Fibroblast of villous mesenchyme (primary cell): ENCODE data around the gene SHROOM3. TPM values are rescaled to one million over a fixed set of nuclear protein-coding genes. Genes with fewer than 3 reads are reported as not detected.
"Not testable (repeated sequence)": the region's sequence is repeated elsewhere in the genome, so short reads cannot be mapped to it uniquely, and the experiment has no call there.

Experiments used
- DNase-seq: peaks from one replicate; pipeline ENCODE4 v3.0.0-alpha.2; 2010; ENCODE audit warnings: low read depth
- H3K4me3 ChIP-seq: 2 replicates; pipeline ENCODE4 v1.5.1; 2011; ENCODE audit warnings: low read depth, mild to moderate bottlenecking, low read length
- CTCF ChIP-seq: IDR thresholded peaks from 2 replicates; pipeline ENCODE4 v1.5.1; 2012; ENCODE audit warnings: low read depth, mild to moderate bottlenecking, low read length; ENCODE audit not compliant: insufficient read depth
- total RNA-seq: library from RNA; depleted of rRNA; stranded (reverse); fragments of >200 nt; gene quantifications from 2 replicates; pipeline ENCODE4 v1.2.3, GENCODE V29; 2012

SHROOM3 gene
- total RNA-seq, 1 donor, result 27.6 TPM

- peak; percentile 66 for DNase-seq
- TF ChIP-seq CTCF, result no peak
Observed at GRCh38 chr4:76605099-76605563, 170.1 kb downstream of the SHROOM3 start.

GRCh38 chr4:76606645-76607265 is 171.7 kb downstream of the SHROOM3 start:
- no peak for DNase-seq
- no peak overlapping the region for H3K4me3 ChIP-seq
- no peak for TF ChIP-seq CTCF

More at GRCh38 chr4:76605099-76605563, 170.1 kb downstream of the SHROOM3 start:
- H3K4me3 ChIP-seq, result no peak overlapping the region

GRCh38 chr4:76607266-76607799 is 172.3 kb downstream of the SHROOM3 start:
- peak; percentile 97 for DNase-seq

GRCh38 chr4:76607846-76608245 is 172.8 kb downstream of the SHROOM3 start:
- no peak overlapping the region for H3K4me3 ChIP-seq
- TF ChIP-seq CTCF, result no peak
- DNase-seq, result no peak

More at GRCh38 chr4:76607266-76607799, 172.3 kb downstream of the SHROOM3 start:
- no peak overlapping the region for H3K4me3 ChIP-seq
- TF ChIP-seq CTCF, result peak; percentile 6

- not testable (repeated sequence) for H3K4me3 ChIP-seq
Observed at GRCh38 chr4:76608549-76608948, 173.5 kb downstream of the SHROOM3 start.

GRCh38 chr4:76610751-76611547 is 175.9 kb downstream of the SHROOM3 start:
- peak; percentile 52 for DNase-seq
- no peak overlapping the region for H3K4me3 ChIP-seq
- no peak for TF ChIP-seq CTCF

More at GRCh38 chr4:76608549-76608948, 173.5 kb downstream of the SHROOM3 start:
- DNase-seq, result not testable (repeated sequence)

- H3K4me3 ChIP-seq, result no peak overlapping the region
- DNase-seq, result no peak
- no peak for TF ChIP-seq CTCF
Observed at GRCh38 chr4:76611616-76612207, 176.7 kb downstream of the SHROOM3 start.
